Activated B cell treated with CpG ODN at 0.5 μM for 24 hours (primary cell): ENCODE measurements around the gene HES5. TPM values are rescaled to one million over a fixed set of nuclear protein-coding genes. Genes with fewer than 3 reads are reported as not detected.
A peak's percentile ranks its signal among the peaks of the same experiment; 100 is the strongest.

Experiments used
- ATAC-seq: fragments of 200-7000 bp; cut with Tn5 transposase; one replicate; pipeline ENCODE4 v1.10.0; 2021; ENCODE audit warnings: low read depth, mild to moderate bottlenecking, moderate library complexity
- CTCF ChIA-PET: fragments of 350-600 bp; sonication (Branson Sonifier 250); formaldehyde crosslinking; loops from one replicate; lab custom pipeline; 2021; ENCODE audit warnings: antibody characterized with exemption; lab: Charles Lee
- POLR2A ChIA-PET: fragments of 350-600 bp; sonication (Branson Sonifier 250); formaldehyde crosslinking; loops from one replicate; lab custom pipeline; 2021; ENCODE audit warnings: antibody characterized with exemption; lab: Charles Lee
- DNase-seq: peaks from one replicate; pipeline ENCODE4 v3.0.0; 2022
- H3K27ac Mint-ChIP-seq: one replicate; pipeline ENCODE4 v1.8.0; 2020; ENCODE audit warnings: mixed read lengths
- H3K27me3 Mint-ChIP-seq: one replicate; pipeline ENCODE4 v1.8.0; 2021; ENCODE audit warnings: mixed read lengths
- H3K36me3 Mint-ChIP-seq: one replicate; pipeline ENCODE4 v1.8.0; 2021; ENCODE audit warnings: low read depth, mixed read lengths
- H3K4me1 Mint-ChIP-seq: one replicate; pipeline ENCODE4 v1.8.0; 2021; ENCODE audit warnings: mixed read lengths
- H3K4me3 Mint-ChIP-seq: one replicate; pipeline ENCODE4 v1.8.0; 2020; ENCODE audit warnings: mild to moderate bottlenecking, mixed read lengths
- H3K9me3 Mint-ChIP-seq: one replicate; pipeline ENCODE4 v1.8.0; 2020; ENCODE audit warnings: mixed read lengths
- intact Hi-C: fragments of 100-400 bp; cut with micrococcal nuclease; formaldehyde crosslinking; loops from one replicate; pipeline ENCODE4 v1.15.1; 2024
- total RNA-seq: library from RNA; stranded (reverse); gene quantifications from 2 replicates; pipeline ENCODE4 v1.2.3, GENCODE V29; 2022
- TF ChIP-seq, protein P1 (sequence below): fragments of 200-600 bp; IDR thresholded peaks from one replicate; pipeline ENCODE4 v1.8.0; 2022; ENCODE audit warnings: antibody characterized with exemption, mild to moderate bottlenecking

The HES5 gene
- total RNA-seq, 1 donor from 2014 or later, result not detected

DNA sequence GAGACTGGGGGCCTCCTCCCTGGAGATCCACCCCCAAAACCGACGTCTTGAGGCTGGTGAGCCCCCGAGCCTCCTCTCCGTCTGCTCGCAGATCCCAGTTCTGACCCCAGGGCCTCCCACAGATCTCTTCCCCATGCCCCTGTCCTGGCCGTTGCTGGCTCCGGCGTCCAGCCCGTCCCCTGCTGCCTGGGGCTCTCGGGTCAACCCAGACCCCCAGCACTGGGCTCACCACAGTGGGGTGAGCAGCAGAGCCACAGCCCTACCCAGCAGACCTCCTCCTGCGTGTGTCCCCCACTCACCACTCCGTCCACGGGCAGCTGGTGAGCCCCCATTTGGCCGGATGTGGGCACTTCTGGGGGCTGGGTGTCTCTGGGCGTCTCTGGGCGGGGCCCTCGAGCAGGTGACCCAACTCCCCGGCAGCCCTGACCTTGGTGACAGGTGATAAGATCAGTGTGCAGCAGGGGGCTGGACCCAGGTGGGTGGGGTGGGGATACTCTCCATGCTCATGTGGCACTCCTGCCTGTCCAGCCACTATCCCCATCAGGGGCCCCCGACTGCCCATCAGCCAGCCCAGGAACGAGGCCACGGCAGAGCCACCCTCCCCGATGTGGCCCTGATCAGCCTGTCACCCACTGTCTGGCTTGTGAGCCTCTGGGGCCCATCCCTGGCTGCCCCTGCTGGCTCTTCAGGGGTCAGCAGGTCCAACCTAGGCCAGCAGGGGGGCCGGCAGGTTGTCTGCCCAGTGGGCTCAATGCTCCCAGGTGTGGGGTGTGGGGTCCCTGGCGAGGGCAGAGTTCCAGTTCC is 26.8 kb upstream of the HES5 start:
- intact Hi-C loops, result loop anchor here (1.0 kb wide), 3 partner anchors 9 to 28 kb away; no protein-coding TSS in a partner anchor
- H3K36me3 Mint-ChIP-seq, result peaks cover 34% of the 10 kb centered on the region
- ATAC-seq, result peak; percentile 1
- ChIA-PET POLR2A (interaction anchor here (0.9 to 5.6 kb wide), 17 partner anchors 8 to 325 kb away, joined by 3 to 224 read pairs (median 4); partner anchors contain the start of genes HES5, MORN1, PANK4 and PRXL2B), CTCF (interaction anchor here (0.9 to 2.9 kb wide), 4 partner anchors 21 to 362 kb away, joined by 4 to 39 read pairs (median 6); partner anchors contain the start of genes FAAP20 and PRXL2B)
- TF ChIP-seq, protein P1, sequence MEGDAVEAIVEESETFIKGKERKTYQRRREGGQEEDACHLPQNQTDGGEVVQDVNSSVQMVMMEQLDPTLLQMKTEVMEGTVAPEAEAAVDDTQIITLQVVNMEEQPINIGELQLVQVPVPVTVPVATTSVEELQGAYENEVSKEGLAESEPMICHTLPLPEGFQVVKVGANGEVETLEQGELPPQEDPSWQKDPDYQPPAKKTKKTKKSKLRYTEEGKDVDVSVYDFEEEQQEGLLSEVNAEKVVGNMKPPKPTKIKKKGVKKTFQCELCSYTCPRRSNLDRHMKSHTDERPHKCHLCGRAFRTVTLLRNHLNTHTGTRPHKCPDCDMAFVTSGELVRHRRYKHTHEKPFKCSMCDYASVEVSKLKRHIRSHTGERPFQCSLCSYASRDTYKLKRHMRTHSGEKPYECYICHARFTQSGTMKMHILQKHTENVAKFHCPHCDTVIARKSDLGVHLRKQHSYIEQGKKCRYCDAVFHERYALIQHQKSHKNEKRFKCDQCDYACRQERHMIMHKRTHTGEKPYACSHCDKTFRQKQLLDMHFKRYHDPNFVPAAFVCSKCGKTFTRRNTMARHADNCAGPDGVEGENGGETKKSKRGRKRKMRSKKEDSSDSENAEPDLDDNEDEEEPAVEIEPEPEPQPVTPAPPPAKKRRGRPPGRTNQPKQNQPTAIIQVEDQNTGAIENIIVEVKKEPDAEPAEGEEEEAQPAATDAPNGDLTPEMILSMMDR, result no peak
- H3K27ac Mint-ChIP-seq, result peak overlapping the region; percentile 96
- no peaks in the 10 kb centered on the region for H3K27me3 Mint-ChIP-seq
- H3K4me1 Mint-ChIP-seq, result peaks cover 50% of the 10 kb centered on the region
- H3K4me3 Mint-ChIP-seq, result peak overlapping the region; percentile 95
- no peaks in the 10 kb centered on the region for H3K9me3 Mint-ChIP-seq
- DNase-seq, result no peak

DNA sequence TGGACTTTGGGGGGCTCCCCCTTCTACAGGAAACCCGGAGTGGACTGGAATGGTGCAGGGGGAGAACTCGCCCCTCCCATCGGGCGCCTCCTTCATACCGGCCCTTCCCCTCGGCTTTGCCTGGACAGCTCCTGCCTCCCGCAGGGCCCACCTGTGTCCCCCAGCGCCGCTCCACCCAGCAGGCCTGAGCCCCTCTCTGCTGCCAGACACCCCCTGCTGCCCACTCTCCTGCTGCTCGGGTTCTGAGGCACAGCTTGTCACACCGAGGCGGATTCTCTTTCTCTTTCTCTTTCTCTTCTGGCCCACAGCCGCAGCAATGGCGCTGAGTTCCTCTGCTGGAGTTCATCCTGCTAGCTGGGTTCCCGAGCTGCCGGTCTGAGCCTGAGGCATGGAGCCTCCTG is 26.2 kb upstream of the HES5 start, which contains the start of gene TNFRSF14:
Gene TNFRSF14 (plus strand): TSS at position 95 of the 401 bp plus-strand sequence. CDS start 294 bp downstream, at position 389.
- Mint-ChIP-seq H3K4me1 (peaks cover 48% of the 10 kb centered on the region), H3K27ac (peak within 1 kb of the TSS; percentile 96), H3K36me3 (peaks cover 30% of the 10 kb centered on the region), H3K4me3 (peak within 1 kb of the TSS; percentile 95), H3K9me3 (no peaks in the 10 kb centered on the region), H3K27me3 (no peaks in the 10 kb centered on the region)
- TF ChIP-seq, protein P1, result no peak
- ChIA-PET CTCF (interaction anchor here (0.9 to 2.9 kb wide), 5 partner anchors 9 to 361 kb away, joined by 4 to 39 read pairs (median 4); partner anchors contain the start of genes FAAP20 and PRXL2B), POLR2A (interaction anchor here (0.5 to 5.6 kb wide), 20 partner anchors 9 to 369 kb away, joined by 3 to 224 read pairs (median 4); partner anchors contain the start of genes FAAP20, HES5, MORN1 and PANK4)
- intact Hi-C loops, result loop anchor here (1.0 kb wide), 3 partner anchors 8 to 29 kb away; no protein-coding TSS in a partner anchor
- peak; percentile 62 for DNase-seq
- peak; percentile 61 for ATAC-seq

DNA sequence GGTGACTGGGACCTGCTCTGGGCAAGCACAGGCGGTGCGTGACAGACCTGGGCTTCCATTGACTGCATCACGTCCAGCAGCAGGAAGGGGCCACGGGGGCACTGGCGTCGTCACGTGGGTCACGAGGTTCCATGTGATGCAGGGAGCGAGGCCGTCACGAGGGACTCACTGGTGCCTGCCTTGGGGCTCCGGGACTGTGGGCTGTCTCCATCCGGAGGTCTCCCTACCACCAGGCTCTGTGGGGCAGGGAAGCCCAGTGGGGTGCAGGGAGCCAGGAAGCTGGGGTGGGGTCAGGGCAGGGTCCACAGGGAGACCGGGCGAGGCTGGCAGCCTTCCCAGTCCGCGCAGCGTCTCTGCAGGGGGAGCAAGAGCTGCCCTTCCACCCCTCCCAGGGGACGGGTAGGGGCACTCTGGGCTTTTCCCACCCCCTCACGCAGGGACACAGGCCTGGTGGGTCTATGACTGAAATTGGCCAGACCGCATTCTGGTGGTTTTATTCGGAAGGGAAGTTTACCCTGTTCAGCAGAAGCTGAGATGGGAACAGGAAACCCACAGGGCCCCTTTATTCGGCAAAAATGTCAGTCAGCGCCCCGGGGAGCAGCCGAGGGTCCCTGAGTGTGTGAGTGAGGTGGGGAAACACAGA is 25.7 kb upstream of the HES5 start:
- CTCF ChIA-PET, result interaction anchor here (0.9 to 2.9 kb wide), 5 partner anchors 9 to 361 kb away, joined by 4 to 39 read pairs (median 4); partner anchors contain the start of genes FAAP20 and PRXL2B
- H3K36me3 Mint-ChIP-seq, result peaks cover 25% of the 10 kb centered on the region
- intact Hi-C loops, result loop anchor here (1.0 kb wide), 4 partner anchors 7 to 88 kb away; no protein-coding TSS in a partner anchor
- no peaks in the 10 kb centered on the region for H3K9me3 Mint-ChIP-seq
- peak overlapping the region; percentile 95 for H3K4me3 Mint-ChIP-seq
- POLR2A ChIA-PET, result interaction anchor here (0.5 to 5.6 kb wide), 20 partner anchors 9 to 368 kb away, joined by 3 to 224 read pairs (median 4); partner anchors contain the start of genes FAAP20, HES5, MORN1 and PANK4
- TF ChIP-seq, protein P1, result no peak
- ATAC-seq (peak; percentile 65), DNase-seq (peak; percentile 74)
- peak overlapping the region; percentile 96 for H3K27ac Mint-ChIP-seq
- peaks cover 52% of the 10 kb centered on the region for H3K4me1 Mint-ChIP-seq
- no peaks in the 10 kb centered on the region for H3K27me3 Mint-ChIP-seq

DNA sequence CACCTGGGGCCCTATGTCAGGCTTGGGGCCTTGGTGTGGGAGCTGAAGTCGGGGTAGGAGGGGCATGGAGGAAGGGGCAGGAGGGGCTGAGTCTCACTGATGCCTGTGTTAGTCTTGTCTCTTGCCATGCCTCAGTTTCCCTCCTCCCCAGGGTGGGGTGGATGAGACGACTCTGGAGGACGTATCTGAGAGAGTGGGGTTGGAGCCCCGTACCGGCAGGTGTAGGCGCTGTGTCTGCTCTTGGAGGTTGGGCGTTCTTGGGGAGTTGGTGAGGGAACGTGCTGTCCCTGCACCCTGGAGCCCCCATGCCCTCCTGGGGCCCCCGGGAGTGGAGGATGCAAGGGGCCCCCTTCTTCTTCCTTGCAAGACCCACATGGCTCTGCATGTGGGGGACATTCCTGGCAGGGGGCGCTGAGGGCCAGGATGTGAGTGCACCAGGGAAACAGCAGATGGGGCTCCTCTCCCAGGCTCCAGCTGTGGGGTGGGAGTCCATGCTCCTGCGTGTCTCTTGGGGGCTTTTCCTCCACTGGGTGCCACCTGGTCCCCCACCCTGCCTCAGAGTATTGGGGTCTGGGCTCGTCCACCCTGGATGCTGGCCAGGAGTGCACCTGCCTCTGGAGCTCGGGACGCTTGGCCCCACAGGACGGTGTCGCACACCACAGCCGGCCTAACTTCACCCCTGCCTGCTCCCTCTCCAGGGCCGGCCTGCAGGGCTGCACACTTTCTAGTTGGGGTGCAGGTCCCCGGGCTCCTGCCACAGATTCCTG is 24.7 kb upstream of the HES5 start:
- intact Hi-C loops, result loop anchor here (1.0 kb wide), 1 partner anchor 88 kb away; no protein-coding TSS in a partner anchor
- Mint-ChIP-seq H3K27ac (peak overlapping the region; percentile 96), H3K36me3 (peaks cover 18% of the 10 kb centered on the region), H3K9me3 (no peaks in the 10 kb centered on the region), H3K4me3 (peak overlapping the region; percentile 95), H3K4me1 (peaks cover 62% of the 10 kb centered on the region), H3K27me3 (no peaks in the 10 kb centered on the region)
- ChIA-PET CTCF (interaction anchor here (1.0 to 2.9 kb wide), 4 partner anchors 23 to 360 kb away, joined by 3 to 39 read pairs (median 7); partner anchors contain the start of genes FAAP20 and PRXL2B), POLR2A (interaction anchor here (1.1 to 5.6 kb wide), 5 partner anchors 8 to 360 kb away, joined by 3 to 224 read pairs (median 74); partner anchors contain the start of genes FAAP20 and PRXL2B)
- TF ChIP-seq, protein P1, result no peak
- DNase-seq (peak; percentile 50), ATAC-seq (peak; percentile 15)
